GM10847 (cell line): Measurements from ENCODE around the gene OTOP3.

ENCODE experiments used
- POLR2A ChIP-seq: IDR thresholded peaks from 2 replicates; pipeline ENCODE4 v1.6.1; 2011; ENCODE audit not compliant: insufficient read length; ENCODE audit errors: extremely low read depth

Gene OTOP3

GRCh38 chr17:74950207-74950606 lies 14.5 kb downstream of the OTOP3 start:
- no peak for TF ChIP-seq POLR2A

GRCh38 chr17:74951065-74951464 lies 15.4 kb downstream of the OTOP3 start:
- TF ChIP-seq POLR2A, result no peak

- no peak for TF ChIP-seq POLR2A
Observed at GRCh38 chr17:74951680-74952421, 16.2 kb downstream of the OTOP3 start.

- TF ChIP-seq POLR2A, result no peak
Observed at GRCh38 chr17:74952431-74953133, 16.9 kb downstream of the OTOP3 start.

GRCh38 chr17:74953134-74953687 lies 17.5 kb downstream of the OTOP3 start:
- no peak for TF ChIP-seq POLR2A

GRCh38 chr17:74954115-74954514 lies 18.4 kb downstream of the OTOP3 start:
- TF ChIP-seq POLR2A, result no peak

GRCh38 chr17:74954665-74955421 lies 19.1 kb downstream of the OTOP3 start:
- no peak for TF ChIP-seq POLR2A

GRCh38 chr17:74956093-74956492 lies 20.4 kb downstream of the OTOP3 start:
- no peak for TF ChIP-seq POLR2A

- TF ChIP-seq POLR2A, result no peak
Observed at GRCh38 chr17:74957935-74958740, 22.4 kb downstream of the OTOP3 start.

GRCh38 chr17:74959826-74960515 lies 24.3 kb downstream of the OTOP3 start:
- no peak for TF ChIP-seq POLR2A

GRCh38 chr17:74960570-74961342 lies 25.1 kb downstream of the OTOP3 start:
- TF ChIP-seq POLR2A, result no peak

- no peak for TF ChIP-seq POLR2A
Observed at GRCh38 chr17:74961657-74962350, 26.1 kb downstream of the OTOP3 start.

GRCh38 chr17:74962622-74963394 lies 27.1 kb downstream of the OTOP3 start:
- no peak for TF ChIP-seq POLR2A
